T-helper 1 cell treated with Interleukin-12 subunit alpha and Interleukin-12 subunit beta and Interleukin-4 antibody, amounts not matched to agents 30 ng/mL and 1 ng/mL, for 36 hours (primary cell): Measurements from ENCODE around the gene STIM1. TPM values are rescaled to one million over a fixed set of nuclear protein-coding genes. Genes with fewer than 3 reads are reported as not detected.

Experiments
- intact Hi-C: fragments of 100-400 bp; cut with micrococcal nuclease; formaldehyde crosslinking; loops from one replicate; pipeline ENCODE4 v1.15.1; 2024
- total RNA-seq: library from RNA; stranded (reverse); gene quantifications from 2 replicates; pipeline ENCODE4 v1.2.3, GENCODE V29; 2022

The STIM1 gene
- total RNA-seq, 1 donor from 2014 or later: 110 TPM

GRCh38 chr11:3906166-3906565 lies 50.7 kb downstream of the STIM1 start:
- intact Hi-C loops: no loop called here

- intact Hi-C loops: no loop called here
Observed at GRCh38 chr11:3907590-3907989, 52.1 kb downstream of the STIM1 start.

GRCh38 chr11:3909901-3910300 lies 54.4 kb downstream of the STIM1 start:
- intact Hi-C loops: no loop called here

GRCh38 chr11:3911908-3912505 lies 56.5 kb downstream of the STIM1 start:
- intact Hi-C loops: no loop called here

GRCh38 chr11:3913921-3914320 lies 58.5 kb downstream of the STIM1 start:
- intact Hi-C loops: no loop called here

GRCh38 chr11:3914805-3915204 lies 59.3 kb downstream of the STIM1 start:
- intact Hi-C loops: no loop called here

GRCh38 chr11:3916962-3917361 lies 61.5 kb downstream of the STIM1 start:
- intact Hi-C loops: loop anchor here (1.0 kb wide), 1 partner anchor 12 kb away; no protein-coding TSS in a partner anchor

GRCh38 chr11:3920148-3920852 lies 64.8 kb downstream of the STIM1 start:
- intact Hi-C loops: loop anchor here (1.0 to 5.0 kb wide), 4 partner anchors 23 to 66 kb away; no protein-coding TSS in a partner anchor

- intact Hi-C loops: loop anchor here (5.0 kb wide), 1 partner anchor 35 kb away; no protein-coding TSS in a partner anchor
Observed at GRCh38 chr11:3922056-3922455, 66.6 kb downstream of the STIM1 start.

GRCh38 chr11:3925513-3925912 lies 70.0 kb downstream of the STIM1 start:
- intact Hi-C loops: no loop called here

GRCh38 chr11:3926458-3927095 lies 71.1 kb downstream of the STIM1 start:
- intact Hi-C loops: no loop called here

- intact Hi-C loops: no loop called here
Observed at GRCh38 chr11:3927129-3927796, 71.8 kb downstream of the STIM1 start.

GRCh38 chr11:3929232-3929631 lies 73.8 kb downstream of the STIM1 start:
- intact Hi-C loops: no loop called here

- intact Hi-C loops: no loop called here
Observed at GRCh38 chr11:3929649-3930048, 74.2 kb downstream of the STIM1 start.

GRCh38 chr11:3932698-3933097 lies 77.2 kb downstream of the STIM1 start:
- intact Hi-C loops: no loop called here

- intact Hi-C loops: no loop called here
Observed at GRCh38 chr11:3933165-3933628, 77.7 kb downstream of the STIM1 start.

GRCh38 chr11:3934658-3935057 lies 79.2 kb downstream of the STIM1 start:
- intact Hi-C loops: no loop called here

GRCh38 chr11:3936517-3936916 lies 81.1 kb downstream of the STIM1 start:
- intact Hi-C loops: no loop called here

GRCh38 chr11:3939211-3939610 lies 83.7 kb downstream of the STIM1 start:
- intact Hi-C loops: no loop called here

GRCh38 chr11:3939651-3940190 lies 84.3 kb downstream of the STIM1 start:
- intact Hi-C loops: loop anchor here (10.0 kb wide), 1 partner anchor 455 kb away; the partner anchor contains the start of gene TRIM21
